Right ventricle myocardium superior (tissue), 1 donor: ENCODE measurements around the gene NRL. TPM values are rescaled to one million over a fixed set of nuclear protein-coding genes. Genes with fewer than 3 reads are reported as not detected.
A peak's percentile ranks its signal among the peaks of the same experiment; 100 is the strongest.

Experiments
- ATAC-seq: fragments of 200-7000 bp; cut with Tn5 transposase; one replicate; pipeline ENCODE4 v1.9.1; 2020; ENCODE audit warnings: mild to moderate bottlenecking; ENCODE audit not compliant: poor library complexity
- DNase-seq: peaks from one replicate; pipeline ENCODE4 v3.0.0-alpha.2; 2020
- intact Hi-C: fragments of 100-400 bp; cut with DNase I; formaldehyde crosslinking; loops from one replicate; pipeline ENCODE4 v1.11.2; 2022
- total RNA-seq: library from RNA; stranded (reverse); fragmentation: NEBNext Ultra II Directional; extraction: Animal tissue kit (Norgen Biotek cat#: 25700); gene quantifications from one replicate; pipeline ENCODE4 v1.2.1, GENCODE V29; 2021
- donor health status: DM: no; HTN: yes; CAD: no; lungs with severe emphysema.

Gene NRL
- total RNA-seq, 1 donor from 2014 or later, result 0.75 TPM

- intact Hi-C loops, result loop anchor here (5.0 kb wide), 1 partner anchor 35 kb away; no protein-coding TSS in a partner anchor
- DNase-seq (no peak), ATAC-seq (no peak)
Observed at GRCh38 chr14:24092505-24093206, 22.1 kb downstream of the NRL start.

- DNase-seq (no peak), ATAC-seq (no peak)
- intact Hi-C loops, result loop anchor here (5.0 kb wide), 1 partner anchor 35 kb away; no protein-coding TSS in a partner anchor
Observed at GRCh38 chr14:24092110-24092504, 22.6 kb downstream of the NRL start.

- ATAC-seq (no peak), DNase-seq (no peak)
- intact Hi-C loops, result loop anchor here (2.0 to 10.0 kb wide), 3 partner anchors 33 to 105 kb away; partner anchors contain the start of gene DHRS4L2
Observed at GRCh38 chr14:24089890-24090289, 24.9 kb downstream of the NRL start.

- ATAC-seq, result no peak
- intact Hi-C loops, result loop anchor here (10.0 kb wide), 1 partner anchor 103 kb away; the partner anchor contains the start of gene DHRS4L2
- DNase-seq, result no peak
Observed at GRCh38 chr14:24088095-24088494, 26.7 kb downstream of the NRL start.

GRCh38 chr14:24087004-24087403 lies 27.7 kb downstream of the NRL start:
- intact Hi-C loops, result loop anchor here (10.0 kb wide), 1 partner anchor 102 kb away; the partner anchor contains the start of gene DHRS4L2
- DNase-seq (no peak), ATAC-seq (no peak)

GRCh38 chr14:24086193-24086955 lies 28.4 kb downstream of the NRL start:
- ATAC-seq, result no peak
- intact Hi-C loops, result loop anchor here (10.0 kb wide), 1 partner anchor 102 kb away; the partner anchor contains the start of gene DHRS4L2
- no peak for DNase-seq

GRCh38 chr14:24085215-24085614 lies 29.5 kb downstream of the NRL start:
- DNase-seq (no peak), ATAC-seq (no peak)
- intact Hi-C loops, result loop anchor here (10.0 kb wide), 1 partner anchor 100 kb away; the partner anchor contains the start of gene DHRS4L2

GRCh38 chr14:24084440-24084839 lies 30.3 kb downstream of the NRL start:
- ATAC-seq (no peak), DNase-seq (no peak)
- intact Hi-C loops, result loop anchor here (10.0 kb wide), 1 partner anchor 100 kb away; the partner anchor contains the start of gene DHRS4L2

GRCh38 chr14:24083462-24083861 lies 31.3 kb downstream of the NRL start:
- no peak for DNase-seq
- no peak for ATAC-seq
- intact Hi-C loops, result loop anchor here (10.0 kb wide), 1 partner anchor 99 kb away; the partner anchor contains the start of gene DHRS4L2

- ATAC-seq (no peak), DNase-seq (no peak)
- intact Hi-C loops, result loop anchor here (10.0 kb wide), 1 partner anchor 98 kb away; the partner anchor contains the start of gene DHRS4L2
Observed at GRCh38 chr14:24082411-24083080, 32.2 kb downstream of the NRL start.

GRCh38 chr14:24081739-24082211 lies 33.0 kb downstream of the NRL start:
- DNase-seq, result no peak
- intact Hi-C loops, result loop anchor here (10.0 kb wide), 1 partner anchor 97 kb away; the partner anchor contains the start of gene DHRS4L2
- ATAC-seq, result no peak

- ATAC-seq, result peak; percentile 88
- peak; percentile 69 for DNase-seq
- intact Hi-C loops, result loop anchor here (10.0 kb wide), 1 partner anchor 96 kb away; the partner anchor contains the start of gene DHRS4L2
Observed at GRCh38 chr14:24080888-24081738, 33.6 kb downstream of the NRL start.

- intact Hi-C loops, result loop anchor here (10.0 kb wide), 1 partner anchor 95 kb away; the partner anchor contains the start of gene DHRS4L2
- DNase-seq (no peak), ATAC-seq (no peak)
Observed at GRCh38 chr14:24080142-24080530, 34.6 kb downstream of the NRL start.

- ATAC-seq, result no peak
- intact Hi-C loops, result loop anchor here (10.0 kb wide), 1 partner anchor 95 kb away; the partner anchor contains the start of gene DHRS4L2
- no peak for DNase-seq
Observed at GRCh38 chr14:24079491-24080141, 35.1 kb downstream of the NRL start.

GRCh38 chr14:24078146-24078545 lies 36.6 kb downstream of the NRL start:
- ATAC-seq (no peak), DNase-seq (no peak)
- intact Hi-C loops, result no loop called here

- ATAC-seq (no peak), DNase-seq (no peak)
- intact Hi-C loops, result no loop called here
Observed at GRCh38 chr14:24077086-24077485, 37.7 kb downstream of the NRL start.

- intact Hi-C loops, result no loop called here
- no peak for DNase-seq
- no peak for ATAC-seq
Observed at GRCh38 chr14:24076302-24076601, 38.5 kb downstream of the NRL start.
